Spleen (tissue), 11 donors: Measurements from ENCODE around the gene OGFOD3. TPM values are rescaled to one million over a fixed set of nuclear protein-coding genes. Genes with fewer than 3 reads are reported as not detected.
"Not testable (repeated sequence)": the region's sequence is repeated elsewhere in the genome, so short reads cannot be mapped to it uniquely, and the experiment has no call there.

Source experiments
- DNase-seq: peaks from one replicate; pipeline ENCODE4 v3.0.0-alpha.2; 2020
- H3K27ac ChIP-seq, 8 donors: fragments of 200-600 bp; sonication (generic) in 7 of 8; 1 replicate in 4 of 8; 2 replicates in 4 of 8; pipeline versions ENCODE4 v1.5.0 to v1.8.0; 2016 to 2021; ENCODE audit warnings: inconsistent platforms in 4 of 8, mild to moderate bottlenecking in 4 of 8, moderate library complexity in 1 of 8
- H3K27me3 ChIP-seq, 7 donors: fragments of 200-600 bp; sonication (generic) in 6 of 7; replicated peaks in 1 of 7; 1 replicate in 4 of 7; 2 replicates in 3 of 7; pipeline versions ENCODE4 v1.5.0 to v1.8.0; 2016 to 2021; ENCODE audit warnings: inconsistent platforms in 3 of 7, mild to moderate bottlenecking in 1 of 7
- H3K36me3 ChIP-seq, 6 donors: fragments of 200-600 bp; sonication (generic) in 5 of 6; 1 replicate in 4 of 6; 2 replicates in 2 of 6; pipeline versions ENCODE4 v1.5.0 to v1.8.0; 2016 to 2021; ENCODE audit warnings: inconsistent platforms in 2 of 6
- H3K4me1 ChIP-seq, 6 donors: fragments of 200-600 bp; sonication (generic) in 5 of 6; 1 replicate in 3 of 6; 2 replicates in 3 of 6; pipeline versions ENCODE4 v1.5.0 to v1.8.0; 2016 to 2021; ENCODE audit warnings: inconsistent platforms in 3 of 6
- H3K4me3 ChIP-seq, 8 donors: fragments of 200-600 bp; sonication (generic) in 7 of 8; 1 replicate in 4 of 8; 2 replicates in 4 of 8; pipeline versions ENCODE4 v1.5.0 to v1.8.0; 2016 to 2021; ENCODE audit warnings: inconsistent platforms in 4 of 8, mild to moderate bottlenecking in 4 of 8, moderate library complexity in 2 of 8
- H3K9me3 ChIP-seq, 8 donors: fragments of 200-600 bp; sonication (generic) in 7 of 8; 1 replicate in 4 of 8; 2 replicates in 4 of 8; pipeline versions ENCODE4 v1.5.0 to v1.8.0; 2016 to 2021; ENCODE audit warnings: inconsistent platforms in 4 of 8
- CTCF ChIP-seq, 11 experiments: fragments of 200-600 bp in 7 of 11; fragments of 450-650 bp in 4 of 11; sonication (generic) in 4 of 11; IDR thresholded peaks in 8 of 11; conservative IDR thresholded peaks in 3 of 11; 1 replicate in 7 of 11; 2 replicates in 4 of 11; pipeline versions ENCODE4 v1.4.0 to v1.8.0; 2016 to 2021; ENCODE audit warnings: antibody characterized with exemption in 11 of 11, inconsistent platforms in 4 of 11, mild to moderate bottlenecking in 1 of 11
- POLR2A ChIP-seq, 3 donors: fragments of 450-650 bp; IDR thresholded peaks; one replicate each; pipeline ENCODE4 v1.5.1; 2017; ENCODE audit warnings: antibody characterized with exemption in 3 of 3, mild to moderate bottlenecking in 1 of 3
- POLR2AphosphoS5 ChIP-seq, 3 donors: sonication (generic); formaldehyde crosslinking; IDR thresholded peaks; one replicate each; pipeline ENCODE4 v1.5.1; 2017; ENCODE audit warnings: antibody characterized with exemption in 3 of 3
- WGBS, 5 donors: extraction: QIAGEN DNeasy Blood & Tissue Kit in 3 of 5; methylation state at CpG; one replicate each; pipeline versions ENCODE4 v1.1.5 to v1.1.7; 2013 to 2018; 5-methylcytosine and 5-hydroxymethylcytosine counted together
- intact Hi-C: fragments of 100-400 bp; cut with DNase I; formaldehyde crosslinking; loops from one replicate; pipeline ENCODE4 v1.15.0; 2023; ENCODE audit warnings: low total_unique reads
- polyA plus RNA-seq, 3 donors: library from polyadenylated mRNA; stranded (reverse); fragments of 200-250 nt; gene quantifications; one replicate each; pipeline ENCODE4 v1.2.1, GENCODE V29; 2013
- total RNA-seq, 7 donors: library from RNA; depleted of rRNA in 3 of 7; stranded (reverse); fragments of >200 nt in 3 of 7; fragmentation: NEBNext Ultra II Directional in 4 of 7; extraction: Animal tissue kit (Norgen Biotek cat#: 25700) in 4 of 7; gene quantifications; one replicate each; pipeline versions ENCODE4 v1.1.0 to v1.2.1, GENCODE V29; 2016 to 2021
- donor health status: healthy with polysubstance abuse.
- donor health status: DM: no; HTN: no; CAD: no; lungs with moderate emphysema.
- donor health status: DM: no; HTN: no; CAD: no.
- donor health status: Bipolar disorder and iron deficiency.
- donor health status: healthy.
- donor health status: DM: no; HTN: no; CAD: no.
- donor health status: DM: yes; HTN: yes; CAD: no.

OGFOD3 gene
- total and polyA plus RNA-seq, 10 donors = 10.3 to 28.1 (median 21.8) TPM

GRCh38 chr17:82378741-82379021 lies 39.7 kb downstream of the OGFOD3 start:
- Histone ChIP-seq H3K4me1 (peaks cover 0 to 3% (median 0%) of the 10 kb centered on the region in 6 donors), H3K4me3 (no peak overlapping the region), H3K27me3 (peaks cover 0 to 87% (median 42%) of the 10 kb centered on the region in 7 donors), H3K36me3 (no peaks in the 10 kb centered on the region), H3K9me3 (no peaks in the 10 kb centered on the region), H3K27ac (no peak overlapping the region)
- WGBS, 5 donors = 61 to 83% (median 73%) methylated on average over 7 to 10 of the region's 10 CpGs
- intact Hi-C loops = no loop called here
- TF ChIP-seq POLR2A (IDR thresholded peaks at IDR 0.05) (no peak), CTCF (IDR thresholded peaks at IDR 0.05 in 8 of 11, conservative IDR thresholded peaks at IDR 0.05 in 3 of 11) (no peak), POLR2AphosphoS5 (IDR thresholded peaks at IDR 0.05) (no peak)
- DNase-seq = no peak

- DNase-seq = no peak
- peaks cover 0 to 89% (median 41%) of the 10 kb centered on the region in 7 donors for H3K27me3 ChIP-seq
- H3K9me3 ChIP-seq = no peaks in the 10 kb centered on the region
Observed at GRCh38 chr17:82377924-82378740, 40.3 kb downstream of the OGFOD3 start.

GRCh38 chr17:82377294-82377693 lies 41.1 kb downstream of the OGFOD3 start:
- 39 to 74% (median 56%) methylated on average over 2 to 3 of the region's 5 CpGs for WGBS, 5 donors
- DNase-seq, H3K27ac ChIP-seq, H3K9me3 ChIP-seq, H3K4me3 ChIP-seq, intact Hi-C loops, H3K36me3 ChIP-seq: not testable (repeated sequence)
- peaks cover 0 to 89% (median 49%) of the 10 kb centered on the region in 7 donors for H3K27me3 ChIP-seq
- peaks cover 0 to 16% (median 8%) of the 10 kb centered on the region in 6 donors for H3K4me1 ChIP-seq

More at GRCh38 chr17:82377924-82378740, 40.3 kb downstream of the OGFOD3 start:
- H3K4me3 ChIP-seq = no peak overlapping the region
- peaks cover 0 to 7% (median under 1%) of the 10 kb centered on the region in 6 donors for H3K4me1 ChIP-seq
- TF ChIP-seq CTCF (IDR thresholded peaks at IDR 0.05 in 8 of 11, conservative IDR thresholded peaks at IDR 0.05 in 3 of 11) = no peak
- no peak for TF ChIP-seq POLR2A (IDR thresholded peaks at IDR 0.05)
- TF ChIP-seq POLR2AphosphoS5 (IDR thresholded peaks at IDR 0.05) = no peak
- H3K27ac ChIP-seq = no peak overlapping the region
- H3K36me3 ChIP-seq = no peaks in the 10 kb centered on the region
- intact Hi-C loops = no loop called here
- WGBS, 5 donors = 75 to 87% (median 81%) methylated on average over 28 to 31 of the region's 31 CpGs

GRCh38 chr17:82376042-82376730 lies 42.2 kb downstream of the OGFOD3 start:
- DNase-seq = peak; percentile 51
- 70 to 82% (median 72%) methylated on average over 11 to 16 of the region's 16 CpGs for WGBS, 5 donors
- intact Hi-C loops = no loop called here
- Histone ChIP-seq H3K27ac (no peak overlapping the region), H3K9me3 (no peaks in the 10 kb centered on the region), H3K27me3 (peaks cover 4 to 92% (median 60%) of the 10 kb centered on the region in 7 donors), H3K4me1 (peaks cover 4 to 27% (median 19%) of the 10 kb centered on the region in 6 donors), H3K4me3 (no peak overlapping the region), H3K36me3 (no peaks in the 10 kb centered on the region)
- TF ChIP-seq CTCF (IDR thresholded peaks at IDR 0.05 in 8 of 11, conservative IDR thresholded peaks at IDR 0.05 in 3 of 11) = no peak
- TF ChIP-seq POLR2AphosphoS5 (IDR thresholded peaks at IDR 0.05) = no peak
- no peak for TF ChIP-seq POLR2A (IDR thresholded peaks at IDR 0.05)
